GM23248 (cell line): ENCODE measurements around the gene DNAH11.

Source experiments
- EZH2 ChIP-seq: fragments of 200-600 bp; sonication (generic); IDR thresholded peaks from 2 replicates; pipeline ENCODE4 v1.6.1; 2018; ENCODE audit warnings: antibody characterized with exemption, mild to moderate bottlenecking; ENCODE audit not compliant: insufficient read depth, poor library complexity, severe bottlenecking
- EZH2phosphoT487 ChIP-seq: fragments of 200-600 bp; sonication (generic); IDR thresholded peaks from 2 replicates; pipeline ENCODE4 v1.6.1; 2018; ENCODE audit warnings: antibody characterized with exemption, moderate library complexity, mild to moderate bottlenecking, low read depth; ENCODE audit not compliant: insufficient read depth

GRCh38 chr7:21851559-21851967 is 308.7 kb downstream of the DNAH11 start:
- no peak for TF ChIP-seq EZH2
- TF ChIP-seq EZH2phosphoT487: no peak
